Measurements from ENCODE around the gene KSR1. TPM values are rescaled to one million over a fixed set of nuclear protein-coding genes. Genes with fewer than 3 reads are reported as not detected.

The KSR1 gene
- polyA plus RNA-seq, 1 of the 3 experiments (the other 2 are of a cell fraction), result 7.5 TPM

GRCh38 chr17:27591986-27592385 lies 135.7 kb downstream of the KSR1 start (continued):
- TF ChIP-seq PBX3 (IDR thresholded peaks at IDR 0.05) (no peak), RCOR1 (IDR thresholded peaks at IDR 0.05; ENCODE audit: low read length) (no peak)

DNA sequence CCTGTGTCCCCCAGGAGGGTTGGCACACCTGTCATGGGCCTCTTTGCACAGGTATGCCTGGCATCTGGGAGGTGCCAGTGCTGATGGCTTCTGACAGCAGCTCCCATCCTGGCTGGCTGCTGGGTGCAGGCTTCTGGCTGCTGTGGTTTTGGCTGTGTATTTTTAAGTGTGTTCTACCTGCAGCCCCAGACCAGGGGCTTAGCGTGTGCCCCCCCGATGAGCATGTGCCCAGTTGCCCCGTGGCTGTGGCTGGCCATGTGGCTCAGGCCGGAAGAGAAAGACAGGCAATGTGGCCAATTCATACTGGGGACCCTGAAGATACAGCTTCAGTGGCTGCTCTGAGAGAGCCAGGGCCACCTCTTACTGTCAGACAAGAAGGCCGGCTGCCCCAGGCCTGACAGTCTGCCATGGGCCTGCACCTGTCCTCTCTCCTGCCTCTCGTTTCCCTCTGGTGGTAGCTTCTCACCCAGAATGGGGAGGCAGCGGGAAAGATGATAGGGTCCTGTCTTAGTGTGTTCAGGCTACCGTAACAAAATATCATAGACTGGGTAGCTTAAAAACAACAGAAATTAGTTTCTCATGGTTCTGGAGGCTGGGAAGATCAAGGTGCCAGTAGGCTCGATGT lies 137.1 kb downstream of the KSR1 start:
- H2AFZ ChIP-seq (ENCODE audit: low read depth), result no peak overlapping the region
- TF ChIP-seq MAX (IDR thresholded peaks at IDR 0.05; ENCODE audit: low read depth) (no peak), JUND (IDR thresholded peaks at IDR 0.05) (no peak), EZH2phosphoT487 (IDR thresholded peaks at IDR 0.05; ENCODE audit: borderline replicate concordance, low read depth) (no peak), TEAD4 (IDR thresholded peaks at IDR 0.05; ENCODE audit: borderline replicate concordance, insufficient read depth) (no peak), PBX3 (IDR thresholded peaks at IDR 0.05) (no peak), CTCF (IDR thresholded peaks at IDR 0.05) (no peak), POLR2AphosphoS5 (IDR thresholded peaks at IDR 0.05; ENCODE audit: low read depth, low read length) (no peak), GATA2 (CRISPR knock-in tag; IDR thresholded peaks at IDR 0.05) (no peak), RFX5 (IDR thresholded peaks at IDR 0.05; ENCODE audit: low read length) (no peak), CHD2 (IDR thresholded peaks at IDR 0.05; ENCODE audit: low read length, partially characterized antibody) (no peak), SMC3 (IDR thresholded peaks at IDR 0.05; ENCODE audit: low read depth, low read length) (no peak), NRF1 (IDR thresholded peaks at IDR 0.05; ENCODE audit: low read depth, low read length) (no peak), SIN3A (IDR thresholded peaks at IDR 0.05; ENCODE audit: borderline replicate concordance, low read depth, low read length) (no peak)
- TF ChIP-seq, protein P1, sequence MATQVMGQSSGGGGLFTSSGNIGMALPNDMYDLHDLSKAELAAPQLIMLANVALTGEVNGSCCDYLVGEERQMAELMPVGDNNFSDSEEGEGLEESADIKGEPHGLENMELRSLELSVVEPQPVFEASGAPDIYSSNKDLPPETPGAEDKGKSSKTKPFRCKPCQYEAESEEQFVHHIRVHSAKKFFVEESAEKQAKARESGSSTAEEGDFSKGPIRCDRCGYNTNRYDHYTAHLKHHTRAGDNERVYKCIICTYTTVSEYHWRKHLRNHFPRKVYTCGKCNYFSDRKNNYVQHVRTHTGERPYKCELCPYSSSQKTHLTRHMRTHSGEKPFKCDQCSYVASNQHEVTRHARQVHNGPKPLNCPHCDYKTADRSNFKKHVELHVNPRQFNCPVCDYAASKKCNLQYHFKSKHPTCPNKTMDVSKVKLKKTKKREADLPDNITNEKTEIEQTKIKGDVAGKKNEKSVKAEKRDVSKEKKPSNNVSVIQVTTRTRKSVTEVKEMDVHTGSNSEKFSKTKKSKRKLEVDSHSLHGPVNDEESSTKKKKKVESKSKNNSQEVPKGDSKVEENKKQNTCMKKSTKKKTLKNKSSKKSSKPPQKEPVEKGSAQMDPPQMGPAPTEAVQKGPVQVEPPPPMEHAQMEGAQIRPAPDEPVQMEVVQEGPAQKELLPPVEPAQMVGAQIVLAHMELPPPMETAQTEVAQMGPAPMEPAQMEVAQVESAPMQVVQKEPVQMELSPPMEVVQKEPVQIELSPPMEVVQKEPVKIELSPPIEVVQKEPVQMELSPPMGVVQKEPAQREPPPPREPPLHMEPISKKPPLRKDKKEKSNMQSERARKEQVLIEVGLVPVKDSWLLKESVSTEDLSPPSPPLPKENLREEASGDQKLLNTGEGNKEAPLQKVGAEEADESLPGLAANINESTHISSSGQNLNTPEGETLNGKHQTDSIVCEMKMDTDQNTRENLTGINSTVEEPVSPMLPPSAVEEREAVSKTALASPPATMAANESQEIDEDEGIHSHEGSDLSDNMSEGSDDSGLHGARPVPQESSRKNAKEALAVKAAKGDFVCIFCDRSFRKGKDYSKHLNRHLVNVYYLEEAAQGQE (IDR thresholded peaks at IDR 0.05; ENCODE audit: low read depth, low read length), result no peak
- H3K9me2 ChIP-seq, result no peaks in the 10 kb centered on the region
- no peaks in the 10 kb centered on the region for H3K9me3 ChIP-seq
- POLR2A ChIA-PET, result interaction anchor here (0.7 to 1.2 kb wide), 3 partner anchors 16 to 138 kb away, joined by 3 to 4 read pairs (median 3); partner anchors contain the start of gene KSR1
- H3K27ac ChIP-seq (ENCODE audit: low read depth in 2 of 2, low read length in 1 of 2), result no peak overlapping the region
- no peak overlapping the region for H3K4me3 ChIP-seq (ENCODE audit: low read depth in 2 of 2, low read length in 1 of 2)
- H3K79me2 ChIP-seq (ENCODE audit: insufficient read depth), result no peaks in the 10 kb centered on the region
- no peaks in the 10 kb centered on the region for H4K20me1 ChIP-seq (ENCODE audit: insufficient read depth)
- no peak overlapping the region for H3K9ac ChIP-seq
- H3K4me1 ChIP-seq (ENCODE audit: control insufficient read depth in 1 of 2, insufficient read depth in 2 of 2, low read depth in 1 of 2, low read length in 1 of 2), result peaks cover 0 to 24% of the 10 kb centered on the region in 2 experiments; a peak in 2 of 4 replicates
- 95% methylated on average over 6 of the region's 9 CpGs for WGBS (ENCODE audit: low lambda C conversion rate)
- no peak overlapping the region for H3K4me2 ChIP-seq
- CTCF ChIA-PET, result interaction anchor here (1.0 to 15.0 kb wide), 6 partner anchors 9 to 261 kb away, joined by 3 to 222 read pairs (median 6); partner anchors contain the start of gene KSR1
- H3K27me3 ChIP-seq (ENCODE audit: insufficient read depth), result no peaks in the 10 kb centered on the region
- no peak for DNase-seq
- no peaks in the 10 kb centered on the region for H3F3A ChIP-seq (replicated peaks; ENCODE audit: insufficient read depth)
- peaks cover 0 to 18% of the 10 kb centered on the region in 2 experiments for H3K36me3 ChIP-seq (replicated peaks in 1 of 2; ENCODE audit: control insufficient read depth in 1 of 2, insufficient read depth in 2 of 2, low read length in 1 of 2)
